ENCODE measurements around the gene TRIM45.
"Not testable (repeated sequence)": the region's sequence is repeated elsewhere in the genome, so short reads cannot be mapped to it uniquely, and the experiment has no call there.

Gene TRIM45

GRCh38 chr1:117121589-117122329 is at the start of gene TRIM45:
TRIM45 (minus strand) TSS chr1:117121749; CDS start chr1:117121201, 548 bp downstream.
- DNase-seq = peak; percentile 90

GRCh38 chr1:117169871-117170596 is 48.5 kb upstream of the TRIM45 start:
- no peak for DNase-seq

GRCh38 chr1:117167402-117167801 is 45.9 kb upstream of the TRIM45 start:
- no peak for DNase-seq

GRCh38 chr1:117166076-117166475 is 44.5 kb upstream of the TRIM45 start:
- no peak for DNase-seq

GRCh38 chr1:117164209-117164608 is 42.7 kb upstream of the TRIM45 start:
- no peak for DNase-seq

GRCh38 chr1:117162816-117163215 is 41.3 kb upstream of the TRIM45 start:
- no peak for DNase-seq

GRCh38 chr1:117161887-117162286 is 40.3 kb upstream of the TRIM45 start:
- no peak for DNase-seq

GRCh38 chr1:117151305-117151704 is 29.8 kb upstream of the TRIM45 start:
- DNase-seq = not testable (repeated sequence)

GRCh38 chr1:117150316-117150715 is 28.8 kb upstream of the TRIM45 start:
- no peak for DNase-seq

GRCh38 chr1:117147856-117148588 is 26.5 kb upstream of the TRIM45 start:
- no peak for DNase-seq

- DNase-seq = no peak
Measured at GRCh38 chr1:117147341-117147831, 25.8 kb upstream of the TRIM45 start.

GRCh38 chr1:117146575-117147340 is 25.2 kb upstream of the TRIM45 start:
- no peak for DNase-seq

- DNase-seq = no peak
Measured at GRCh38 chr1:117146072-117146471, 24.5 kb upstream of the TRIM45 start.

GRCh38 chr1:117143871-117144270 is 22.3 kb upstream of the TRIM45 start:
- DNase-seq = no peak

- DNase-seq = no peak
Measured at GRCh38 chr1:117143172-117143571, 21.6 kb upstream of the TRIM45 start.

- DNase-seq = no peak
Measured at GRCh38 chr1:117142200-117142599, 20.7 kb upstream of the TRIM45 start.

- no peak for DNase-seq
Measured at GRCh38 chr1:117138561-117138960, 17.0 kb upstream of the TRIM45 start.

GRCh38 chr1:117138106-117138505 is 16.6 kb upstream of the TRIM45 start:
- no peak for DNase-seq

- DNase-seq = no peak
Measured at GRCh38 chr1:117137281-117137855, 15.8 kb upstream of the TRIM45 start.

GRCh38 chr1:117136749-117137148 is 15.2 kb upstream of the TRIM45 start:
- no peak for DNase-seq

GRCh38 chr1:117135329-117135728 is 13.8 kb upstream of the TRIM45 start:
- no peak for DNase-seq

- no peak for DNase-seq
Measured at GRCh38 chr1:117130526-117130925, 9.0 kb upstream of the TRIM45 start.
